Measurements from ENCODE around the gene TANGO2.

Gene TANGO2

GRCh38 chr22:20020533-20021195 is at the start of gene TANGO2:
TSS of gene TANGO2 (plus strand) at chr22:20021110. CDS start at chr22:20036799, 15,689 bp downstream.
- DNase-seq (ENCODE audit: low spot score): peak; percentile 99

GRCh38 chr22:19971276-19972124 is 49.4 kb upstream of the TANGO2 start:
- no peak for DNase-seq (ENCODE audit: low spot score)

GRCh38 chr22:19972251-19972650 is 48.7 kb upstream of the TANGO2 start:
- no peak for DNase-seq (ENCODE audit: low spot score)

- no peak for DNase-seq (ENCODE audit: low spot score)
Observed at GRCh38 chr22:19972652-19973550, 48.0 kb upstream of the TANGO2 start.

- DNase-seq (ENCODE audit: low spot score): no peak
Observed at GRCh38 chr22:19973551-19974267, 47.2 kb upstream of the TANGO2 start.

- DNase-seq (ENCODE audit: low spot score): peak; percentile 75
Observed at GRCh38 chr22:19974268-19974861, 46.5 kb upstream of the TANGO2 start.

GRCh38 chr22:19974935-19975706 is 45.8 kb upstream of the TANGO2 start:
- no peak for DNase-seq (ENCODE audit: low spot score)

- no peak for DNase-seq (ENCODE audit: low spot score)
Observed at GRCh38 chr22:19975707-19976035, 45.2 kb upstream of the TANGO2 start.

- DNase-seq (ENCODE audit: low spot score): no peak
Observed at GRCh38 chr22:19976671-19977070, 44.2 kb upstream of the TANGO2 start.

- no peak for DNase-seq (ENCODE audit: low spot score)
Observed at GRCh38 chr22:19977296-19978243, 43.3 kb upstream of the TANGO2 start.

- no peak for DNase-seq (ENCODE audit: low spot score)
Observed at GRCh38 chr22:19978748-19979147, 42.2 kb upstream of the TANGO2 start.

- no peak for DNase-seq (ENCODE audit: low spot score)
Observed at GRCh38 chr22:19979712-19980493, 41.0 kb upstream of the TANGO2 start.

GRCh38 chr22:19980766-19981165 is 40.1 kb upstream of the TANGO2 start:
- DNase-seq (ENCODE audit: low spot score): no peak

- DNase-seq (ENCODE audit: low spot score): no peak
Observed at GRCh38 chr22:19981171-19981960, 39.5 kb upstream of the TANGO2 start.

GRCh38 chr22:19981961-19982920 is 38.7 kb upstream of the TANGO2 start:
- DNase-seq (ENCODE audit: low spot score): no peak

- no peak for DNase-seq (ENCODE audit: low spot score)
Observed at GRCh38 chr22:19982991-19983578, 37.8 kb upstream of the TANGO2 start.

All from hepatic stellate cell (primary cell).